Gastrocnemius medialis (tissue), 4 donors: ENCODE results near the gene FCMR.

Source experiments
- POLR2A ChIP-seq, 2 donors: fragments of 450-650 bp; IDR thresholded peaks; one replicate each; pipeline ENCODE4 v1.6.1; 2017; ENCODE audit warnings: antibody characterized with exemption in 2 of 2, mild to moderate bottlenecking in 2 of 2, moderate library complexity in 2 of 2
- TF ChIP-seq, protein P1 (sequence below), 5 experiments: fragments of 450-650 bp in 3 of 5; fragments of 200-600 bp in 2 of 5; sonication (generic) in 2 of 5; IDR thresholded peaks in 4 of 5; conservative IDR thresholded peaks in 1 of 5; 1 replicate in 4 of 5; 2 replicates in 1 of 5; pipeline ENCODE4 v1.5.1; 2016 to 2019; ENCODE audit warnings: antibody characterized with exemption in 5 of 5, mild to moderate bottlenecking in 3 of 5, moderate library complexity in 3 of 5

DNA sequence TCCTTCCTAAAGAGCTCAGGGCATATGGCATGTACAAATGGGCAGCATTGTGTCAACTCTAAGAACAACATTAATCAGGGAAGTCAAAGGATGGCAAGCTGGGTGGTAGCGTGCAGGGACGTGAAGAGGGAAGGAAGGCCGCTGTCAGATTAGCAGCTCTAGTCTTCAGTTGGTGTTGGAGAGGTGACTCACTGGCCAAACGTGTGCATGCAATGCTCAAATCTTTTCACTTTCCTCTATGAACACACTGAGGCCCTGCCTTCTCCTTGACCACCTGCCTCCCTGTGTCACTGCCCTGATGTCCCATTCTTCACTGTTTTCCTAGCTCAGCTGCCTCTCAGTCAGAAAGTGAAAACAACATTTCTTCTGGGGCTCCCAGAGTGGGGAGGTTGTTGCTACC is 30.4 kb upstream of the FCMR start:
- TF ChIP-seq, protein P1, sequence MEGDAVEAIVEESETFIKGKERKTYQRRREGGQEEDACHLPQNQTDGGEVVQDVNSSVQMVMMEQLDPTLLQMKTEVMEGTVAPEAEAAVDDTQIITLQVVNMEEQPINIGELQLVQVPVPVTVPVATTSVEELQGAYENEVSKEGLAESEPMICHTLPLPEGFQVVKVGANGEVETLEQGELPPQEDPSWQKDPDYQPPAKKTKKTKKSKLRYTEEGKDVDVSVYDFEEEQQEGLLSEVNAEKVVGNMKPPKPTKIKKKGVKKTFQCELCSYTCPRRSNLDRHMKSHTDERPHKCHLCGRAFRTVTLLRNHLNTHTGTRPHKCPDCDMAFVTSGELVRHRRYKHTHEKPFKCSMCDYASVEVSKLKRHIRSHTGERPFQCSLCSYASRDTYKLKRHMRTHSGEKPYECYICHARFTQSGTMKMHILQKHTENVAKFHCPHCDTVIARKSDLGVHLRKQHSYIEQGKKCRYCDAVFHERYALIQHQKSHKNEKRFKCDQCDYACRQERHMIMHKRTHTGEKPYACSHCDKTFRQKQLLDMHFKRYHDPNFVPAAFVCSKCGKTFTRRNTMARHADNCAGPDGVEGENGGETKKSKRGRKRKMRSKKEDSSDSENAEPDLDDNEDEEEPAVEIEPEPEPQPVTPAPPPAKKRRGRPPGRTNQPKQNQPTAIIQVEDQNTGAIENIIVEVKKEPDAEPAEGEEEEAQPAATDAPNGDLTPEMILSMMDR (IDR thresholded peaks at IDR 0.05 in 4 of 5, conservative IDR thresholded peaks at IDR 0.05 in 1 of 5) = no peak
- no peak for TF ChIP-seq POLR2A (IDR thresholded peaks at IDR 0.05)
